HG02973 (cell line): ENCODE data around the gene ITFG2.
"Not testable (repeated sequence)": the region's sequence is repeated elsewhere in the genome, so short reads cannot be mapped to it uniquely, and the experiment has no call there.

Experiments
- ATAC-seq: cut with Tn5 transposase; IDR thresholded peaks from one replicate; pipeline ENCODE4 v1.9.1; 2021; ENCODE audit warnings: moderate library complexity; ENCODE audit not compliant: unreplicated experiment

Gene ITFG2

DNA sequence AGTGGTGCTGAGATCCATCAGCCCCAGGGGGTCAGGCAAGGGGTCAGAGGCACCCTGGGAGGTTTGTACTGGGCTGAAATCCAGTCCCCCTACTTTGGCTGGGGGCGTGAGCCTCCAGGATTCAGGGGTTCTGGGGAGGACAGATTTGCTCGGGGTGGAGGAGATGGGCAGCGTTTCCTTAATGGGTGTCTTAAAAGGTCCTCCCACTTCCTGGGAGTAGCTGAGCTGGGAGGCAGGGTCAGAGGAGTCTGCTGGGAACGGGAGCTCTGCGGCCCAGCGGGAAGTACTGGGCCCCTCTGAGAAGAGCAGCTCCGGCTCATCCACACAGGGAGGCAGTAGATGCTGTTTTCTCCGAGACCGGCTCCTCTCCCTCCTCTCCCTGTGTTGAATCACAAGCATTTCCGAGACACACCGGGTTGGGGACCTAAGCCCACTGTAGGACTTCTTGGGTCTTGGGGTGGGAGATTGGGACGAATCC lies 46.5 kb downstream of the ITFG2 start:
- no peak for ATAC-seq

DNA sequence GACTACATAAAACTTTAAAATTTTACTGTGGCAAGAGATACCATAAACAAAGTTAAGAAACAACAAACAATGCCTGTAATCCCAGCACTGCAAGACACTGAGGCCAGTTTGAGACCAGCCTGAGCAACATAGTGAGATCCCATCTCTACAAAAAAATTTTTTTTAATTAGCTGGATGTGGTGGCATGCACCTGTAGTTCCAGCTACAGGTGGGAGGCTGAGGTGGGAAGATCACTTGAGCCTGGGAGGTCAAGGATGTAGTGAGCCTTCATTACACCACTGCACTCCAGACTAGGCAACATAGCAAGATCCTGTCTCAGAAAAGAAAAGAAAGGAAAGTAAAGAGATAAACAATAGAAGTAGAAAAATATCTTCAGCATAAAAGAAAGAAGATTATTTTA lies 47.7 kb downstream of the ITFG2 start:
- ATAC-seq = no peak

DNA sequence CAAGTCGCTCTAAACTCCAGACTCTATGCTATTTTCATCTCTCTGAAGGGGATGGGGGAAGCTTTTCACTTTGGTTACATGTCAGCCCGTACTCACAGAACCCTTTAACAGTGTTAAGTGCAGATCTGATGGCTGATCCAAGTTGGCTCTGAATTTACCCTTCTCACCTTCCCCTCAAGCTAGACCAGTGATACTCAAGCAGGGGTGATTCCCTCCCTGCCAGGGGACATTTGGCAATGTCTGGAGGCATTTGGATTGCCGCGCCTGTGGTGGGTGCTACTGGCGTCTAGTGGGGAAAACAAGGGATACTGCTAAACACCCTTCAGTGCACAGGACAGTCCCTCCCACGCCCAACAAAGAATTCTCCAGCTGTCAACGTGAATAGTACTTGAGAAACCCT lies 50.4 kb downstream of the ITFG2 start:
- no peak for ATAC-seq

DNA sequence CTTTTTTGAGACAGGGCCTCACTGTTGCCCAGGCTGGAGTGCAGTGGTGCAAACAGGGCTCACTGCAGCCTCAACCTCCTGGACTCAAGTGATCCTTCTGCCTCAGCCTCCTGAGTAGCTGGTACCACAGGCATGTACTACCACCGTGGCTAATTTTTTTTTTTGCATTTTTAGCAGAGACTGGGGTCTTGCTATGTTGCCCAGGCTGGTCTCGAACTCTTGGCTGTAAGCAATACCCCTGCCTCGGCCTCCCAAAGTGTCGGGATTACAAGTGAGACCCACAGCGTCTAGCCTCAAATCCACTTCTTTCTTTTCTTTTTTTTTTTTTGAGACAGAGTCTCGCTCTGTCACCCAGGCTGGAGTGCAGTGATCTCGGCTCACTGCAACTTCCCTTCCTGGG lies 50.9 kb downstream of the ITFG2 start:
- ATAC-seq = not testable (repeated sequence)

DNA sequence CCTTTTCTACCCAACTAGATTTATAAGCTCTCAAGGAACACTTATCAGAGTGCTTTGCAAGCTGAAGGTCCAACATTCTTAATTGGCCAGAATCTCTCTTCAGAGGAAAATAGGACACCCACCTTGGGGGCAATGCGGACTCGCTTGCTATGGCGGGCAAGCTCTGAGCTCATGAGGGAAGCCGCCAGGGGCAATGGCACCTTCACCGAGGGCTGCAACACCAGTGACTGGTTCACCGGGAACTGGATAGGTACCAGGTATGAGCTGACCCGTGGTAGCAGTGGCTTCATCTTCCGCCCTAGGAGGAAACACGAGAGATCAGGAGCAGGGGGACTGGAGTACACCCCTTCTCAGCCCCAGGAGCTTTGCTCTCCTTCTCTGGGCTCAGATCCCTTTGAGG lies 51.7 kb downstream of the ITFG2 start:
- ATAC-seq = no peak

DNA sequence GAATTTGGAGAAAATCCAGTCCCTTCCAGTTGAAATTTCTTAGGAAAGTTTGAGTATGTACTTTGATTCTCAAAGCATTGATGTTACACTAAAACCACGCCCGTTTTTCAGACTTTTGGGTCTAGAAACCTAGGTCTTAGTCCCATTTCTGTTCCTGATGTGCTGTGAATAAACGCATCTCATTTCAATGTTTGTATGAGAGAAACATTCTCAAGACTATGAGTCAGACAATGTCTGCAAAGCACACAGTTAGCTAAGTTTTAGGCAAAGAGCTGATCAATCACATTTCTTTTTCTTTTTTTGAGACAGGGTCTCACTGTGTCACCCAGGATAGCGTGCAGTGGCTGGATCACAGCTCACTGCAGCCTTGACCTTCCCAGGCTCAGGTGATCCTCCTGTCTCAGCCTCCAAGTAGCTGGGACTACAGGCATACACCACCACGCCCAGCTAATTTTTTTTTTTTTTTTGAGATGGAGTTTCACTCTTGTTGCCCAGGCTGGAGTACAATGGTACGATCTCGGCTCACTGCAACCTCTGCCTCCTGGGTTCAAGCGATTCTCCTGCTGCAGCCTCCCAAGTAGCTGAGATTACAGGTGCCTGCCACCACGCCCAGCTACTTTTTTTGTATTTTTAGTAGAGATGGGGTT lies 56.6 kb downstream of the ITFG2 start:
- ATAC-seq = not testable (repeated sequence)
